HG02798 (cell line): Measurements from ENCODE around the gene LIFR.

Experiments
- ATAC-seq: cut with Tn5 transposase; IDR thresholded peaks from one replicate; pipeline ENCODE4 v1.9.1; 2021; ENCODE audit warnings: mild to moderate bottlenecking; ENCODE audit not compliant: unreplicated experiment, poor library complexity

Gene LIFR

DNA sequence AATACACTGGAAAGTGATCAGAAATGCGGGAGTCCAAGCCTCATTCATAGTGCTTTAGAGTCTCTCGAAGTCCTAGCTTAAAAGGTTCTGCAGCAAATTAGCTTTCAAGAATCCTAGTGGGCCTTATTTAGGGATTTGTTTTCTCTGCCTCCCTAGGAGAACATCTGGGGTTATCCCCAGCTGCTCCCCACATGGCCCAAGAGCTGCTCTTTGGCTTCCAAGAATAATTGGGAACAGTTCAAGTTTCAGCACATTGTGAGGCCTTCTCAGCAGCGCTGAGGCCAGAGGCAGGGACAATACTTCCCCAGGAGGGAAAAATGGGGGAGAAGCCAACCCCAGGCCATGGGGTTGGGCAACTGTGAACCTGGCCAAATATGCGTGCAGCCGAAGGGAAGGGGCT is 108.7 kb downstream of the LIFR start:
- ATAC-seq: no peak

DNA sequence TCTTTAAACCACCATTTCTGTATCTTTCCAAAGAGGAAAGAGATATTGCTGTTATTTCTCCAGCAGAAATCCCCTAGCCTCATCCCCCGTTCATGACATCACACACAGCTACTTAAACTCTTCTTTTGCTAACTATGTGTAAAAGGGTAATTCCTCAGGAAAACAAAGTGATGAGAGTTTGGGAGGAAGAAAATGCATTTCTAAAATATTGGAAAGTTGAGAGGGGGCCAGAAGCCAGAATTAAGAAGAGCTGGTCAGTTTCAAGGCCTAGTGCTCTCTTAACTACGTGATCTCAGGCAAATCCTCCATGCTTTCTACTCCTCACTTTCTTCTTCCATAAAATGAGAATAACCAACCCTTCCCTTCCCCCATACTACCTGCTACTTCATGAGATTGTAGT is 109.4 kb downstream of the LIFR start:
- no peak for ATAC-seq

DNA sequence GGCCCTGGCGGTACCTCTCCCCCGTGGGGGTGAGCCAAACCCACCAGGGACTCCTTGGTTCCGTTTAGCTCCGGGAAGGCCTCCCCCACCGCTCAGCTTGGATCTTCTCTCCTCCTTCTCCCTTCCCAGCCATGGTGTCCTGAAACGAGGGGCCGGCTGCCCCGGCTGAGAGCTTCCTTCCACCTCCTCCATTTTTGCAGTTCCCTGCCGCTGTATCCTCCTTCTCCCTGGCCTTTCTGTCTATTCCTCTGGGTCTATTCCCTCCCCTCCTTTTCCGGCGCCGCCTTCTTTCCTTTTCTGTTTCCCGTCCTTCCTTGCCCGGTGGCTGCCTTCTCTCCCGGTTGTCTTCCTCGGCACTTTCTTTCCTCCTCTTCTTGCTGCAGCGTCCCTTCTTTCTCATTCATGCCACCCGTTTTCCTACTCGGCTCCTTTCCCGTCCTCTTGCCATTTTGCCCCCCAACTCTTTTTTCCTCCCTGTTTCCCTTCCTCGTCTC is 110.4 kb downstream of the LIFR start:
- ATAC-seq: no peak

DNA sequence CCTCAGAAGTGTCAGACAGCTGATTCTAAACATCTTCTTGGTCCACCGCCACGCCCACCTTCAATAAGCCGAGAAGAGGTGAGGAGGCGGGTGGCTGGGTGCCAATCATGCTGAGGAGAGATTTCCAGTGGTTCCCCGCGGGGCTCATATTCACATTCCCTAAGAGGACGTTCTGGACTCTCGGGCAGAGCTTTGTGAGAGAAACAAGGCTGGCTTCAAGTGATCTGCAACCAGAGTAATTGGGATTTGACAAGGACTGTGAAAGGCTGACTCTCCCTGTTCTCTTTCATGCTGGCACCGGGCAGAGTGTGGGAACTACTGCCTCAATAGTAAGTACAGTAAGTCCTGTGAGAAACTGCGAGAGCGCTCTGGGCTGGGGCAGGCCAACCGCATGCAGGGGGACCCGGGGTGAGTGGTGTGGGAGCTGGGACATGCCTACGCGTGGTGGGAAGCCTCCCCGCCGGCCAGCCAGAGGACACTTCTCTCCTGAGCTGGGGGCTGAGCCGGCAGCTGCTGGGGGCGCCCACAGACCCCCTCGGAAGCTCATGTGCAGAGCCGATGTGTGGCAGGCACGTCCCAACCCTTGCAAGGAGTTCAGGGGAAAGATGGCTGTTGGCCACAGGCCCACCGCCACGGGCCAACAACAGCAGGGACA is 110.9 kb downstream of the LIFR start:
- no peak for ATAC-seq

DNA sequence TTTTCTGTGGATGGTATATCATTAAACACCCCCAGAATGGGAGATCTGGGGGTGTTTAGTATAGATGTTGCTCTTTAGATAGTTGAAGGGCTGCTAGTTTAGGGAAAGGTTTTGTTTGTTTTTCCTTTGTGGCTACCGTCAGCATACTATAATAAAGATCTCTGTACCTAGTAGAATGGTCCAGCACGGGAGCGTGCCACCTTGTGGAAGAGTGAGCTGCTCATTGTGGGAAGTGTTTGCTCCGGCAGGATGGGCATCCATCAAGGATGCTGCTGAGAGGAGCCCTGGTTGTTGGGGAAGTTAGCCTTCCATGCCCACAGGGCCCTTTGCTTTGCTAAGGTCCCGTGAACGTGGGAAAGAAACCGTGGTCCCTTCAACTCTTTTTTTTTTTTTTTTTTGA is 113.1 kb downstream of the LIFR start:
- ATAC-seq: no peak

DNA sequence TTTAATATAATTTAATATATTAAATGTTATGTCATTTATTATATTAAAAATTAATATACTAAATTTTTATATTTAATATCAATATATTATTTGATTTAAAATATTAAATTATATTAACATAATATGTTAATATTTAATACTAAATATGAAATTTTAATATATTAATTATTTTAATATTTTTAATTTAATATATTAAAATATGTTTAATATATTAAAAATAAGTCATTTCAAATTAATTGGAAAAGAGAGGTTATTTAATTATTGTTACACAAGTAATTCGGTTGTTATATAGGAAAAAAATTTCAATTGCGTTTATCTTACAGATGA is 114.2 kb downstream of the LIFR start:
- no peak for ATAC-seq

DNA sequence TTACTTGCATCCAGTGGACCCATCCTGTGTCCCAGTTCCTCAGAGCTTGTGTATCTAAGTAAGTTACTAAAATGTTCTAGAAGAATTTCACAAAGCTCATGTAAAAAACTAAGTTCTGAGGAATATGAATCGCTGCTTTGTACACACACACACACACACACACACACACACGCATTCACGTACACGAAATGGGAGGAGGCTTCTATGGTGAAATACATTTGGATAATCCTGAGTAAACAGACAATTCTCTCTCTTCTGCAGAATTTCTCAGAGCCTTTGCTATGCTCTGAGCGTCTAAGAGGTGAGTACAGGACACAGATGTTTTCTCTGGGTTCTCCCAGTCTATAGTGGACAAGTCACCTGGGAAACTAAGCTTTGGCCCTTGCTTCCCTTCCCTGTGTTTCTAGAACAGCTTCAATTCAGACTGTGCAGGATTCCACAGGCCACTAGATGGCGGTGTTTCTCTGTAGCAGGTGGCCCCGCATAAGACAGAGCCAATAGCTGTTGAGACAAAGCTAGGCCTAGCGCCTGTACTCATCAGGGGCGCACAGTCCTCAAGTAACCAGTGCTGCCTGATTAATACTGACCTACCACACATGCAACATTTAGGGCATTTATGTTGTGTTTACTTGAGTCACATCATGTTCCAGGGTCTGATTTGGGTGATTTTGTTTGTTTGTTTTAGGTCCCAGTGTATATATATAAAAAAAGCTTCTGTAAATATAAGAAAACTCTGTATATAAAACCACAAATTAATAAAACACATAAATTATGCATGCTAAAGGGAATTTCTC is 114.8 kb downstream of the LIFR start:
- peak; percentile 99 for ATAC-seq

DNA sequence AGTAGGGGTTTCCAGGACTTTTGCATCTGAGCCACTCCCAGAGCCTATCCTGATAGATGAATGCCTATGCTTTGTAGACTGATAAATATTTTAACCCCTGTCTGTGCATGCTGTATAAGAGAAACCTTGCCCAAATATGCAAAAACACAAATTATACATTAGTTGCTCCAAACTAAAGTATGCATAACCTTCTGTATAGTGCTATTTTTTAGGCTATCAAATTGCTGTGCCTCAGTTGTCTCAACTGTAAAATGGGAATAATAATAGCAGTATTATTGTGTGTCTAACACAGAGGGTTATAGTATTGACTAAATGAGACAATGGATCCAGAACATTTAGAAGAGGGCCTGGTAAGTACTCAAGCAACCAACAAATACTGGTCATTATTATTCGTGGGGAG is 117.7 kb downstream of the LIFR start:
- ATAC-seq: no peak

DNA sequence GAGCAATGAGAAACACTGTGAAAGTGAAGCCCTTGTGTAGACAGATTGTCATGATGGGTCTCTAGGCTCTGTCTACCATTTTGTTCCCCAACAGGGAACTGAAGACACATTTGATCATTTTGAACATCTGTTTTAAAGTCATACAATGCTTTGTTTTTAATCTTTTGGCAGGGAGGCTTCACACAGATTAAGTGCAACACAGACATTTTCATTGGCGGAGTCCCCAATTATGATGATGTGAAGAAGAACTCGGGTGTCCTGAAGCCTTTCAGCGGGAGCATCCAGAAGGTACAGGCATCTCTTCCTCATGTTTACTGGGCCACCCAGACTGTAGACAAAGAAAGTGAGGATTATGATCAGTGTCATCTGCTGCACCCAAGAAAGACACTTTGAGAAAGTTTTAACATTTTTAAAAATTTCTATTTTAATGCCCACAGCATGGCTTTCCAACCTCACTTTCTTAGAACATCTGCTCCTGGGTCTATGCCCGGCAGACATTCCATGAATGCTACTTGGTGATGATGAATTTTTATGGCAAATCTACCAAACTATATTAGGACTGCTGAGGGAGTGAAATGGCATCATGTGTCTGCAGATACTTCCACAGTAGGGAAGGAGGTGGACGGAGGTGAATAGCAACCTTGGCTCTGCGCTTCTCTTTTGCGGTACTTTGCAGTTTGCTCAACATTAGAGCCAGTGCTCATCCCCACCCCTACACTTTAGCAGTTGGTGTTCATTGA is 121.3 kb downstream of the LIFR start:
- no peak for ATAC-seq

DNA sequence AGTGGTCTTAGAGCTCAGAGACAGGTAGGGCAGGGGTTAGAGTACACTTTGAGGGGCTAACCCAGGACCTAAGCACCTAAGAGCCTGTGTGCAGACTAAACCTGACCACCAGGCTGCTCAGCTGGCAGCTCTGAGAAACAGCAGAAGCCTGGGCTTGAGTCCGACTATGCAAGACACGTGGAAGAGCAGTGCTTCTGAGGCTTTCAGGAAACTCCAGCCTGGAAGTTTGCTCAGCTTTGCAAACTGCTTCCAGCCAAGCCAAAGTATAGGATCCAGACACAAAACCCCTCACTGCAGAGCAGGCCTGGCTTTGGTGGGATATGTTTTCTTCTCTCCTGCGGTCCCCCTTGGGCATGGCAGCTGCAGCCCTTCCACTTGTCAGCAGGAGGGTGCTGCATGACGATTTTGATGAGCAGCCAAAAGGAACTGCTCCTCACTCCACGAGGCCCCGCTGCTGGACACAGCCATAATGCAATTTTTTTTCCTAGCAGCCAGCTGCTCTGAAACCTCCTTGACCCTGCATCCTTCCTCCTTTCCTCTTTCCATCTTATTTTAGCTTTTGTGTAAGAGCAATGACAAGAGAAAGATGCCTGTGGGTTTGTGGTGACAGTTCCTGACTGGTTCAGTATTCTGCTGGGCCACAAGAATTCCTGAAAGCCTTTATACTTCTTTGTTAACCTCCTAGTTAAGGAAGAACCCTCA is 123.1 kb downstream of the LIFR start:
- ATAC-seq: no peak

DNA sequence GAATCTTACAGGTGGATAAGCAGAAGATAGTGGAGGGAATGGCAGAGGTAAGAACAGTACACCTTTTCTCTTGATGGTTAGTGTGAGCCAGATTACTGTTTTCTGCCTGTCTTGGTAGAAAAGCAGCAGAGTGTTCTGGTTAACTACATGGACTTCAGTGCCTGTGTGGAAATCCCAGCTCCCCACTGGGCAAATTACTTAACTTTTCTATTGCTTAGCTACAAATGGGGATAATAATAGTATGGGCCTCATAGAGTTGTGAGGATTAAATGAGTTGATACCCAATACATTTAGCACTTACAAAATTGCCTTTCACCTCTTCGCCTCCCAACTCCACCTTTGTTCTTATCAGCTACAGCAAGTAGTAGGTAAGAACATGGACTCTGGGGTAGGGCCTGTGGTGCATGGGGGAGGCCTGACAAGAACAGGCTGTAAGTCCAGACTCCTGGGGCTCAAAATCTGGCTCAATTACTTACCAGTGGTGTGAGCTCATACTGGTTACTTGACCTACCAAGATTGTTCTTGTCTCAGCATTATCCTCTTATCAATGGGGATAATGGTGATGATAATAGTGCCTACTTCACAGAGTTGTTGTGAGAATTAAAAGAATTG is 125.1 kb downstream of the LIFR start:
- ATAC-seq: no peak

DNA sequence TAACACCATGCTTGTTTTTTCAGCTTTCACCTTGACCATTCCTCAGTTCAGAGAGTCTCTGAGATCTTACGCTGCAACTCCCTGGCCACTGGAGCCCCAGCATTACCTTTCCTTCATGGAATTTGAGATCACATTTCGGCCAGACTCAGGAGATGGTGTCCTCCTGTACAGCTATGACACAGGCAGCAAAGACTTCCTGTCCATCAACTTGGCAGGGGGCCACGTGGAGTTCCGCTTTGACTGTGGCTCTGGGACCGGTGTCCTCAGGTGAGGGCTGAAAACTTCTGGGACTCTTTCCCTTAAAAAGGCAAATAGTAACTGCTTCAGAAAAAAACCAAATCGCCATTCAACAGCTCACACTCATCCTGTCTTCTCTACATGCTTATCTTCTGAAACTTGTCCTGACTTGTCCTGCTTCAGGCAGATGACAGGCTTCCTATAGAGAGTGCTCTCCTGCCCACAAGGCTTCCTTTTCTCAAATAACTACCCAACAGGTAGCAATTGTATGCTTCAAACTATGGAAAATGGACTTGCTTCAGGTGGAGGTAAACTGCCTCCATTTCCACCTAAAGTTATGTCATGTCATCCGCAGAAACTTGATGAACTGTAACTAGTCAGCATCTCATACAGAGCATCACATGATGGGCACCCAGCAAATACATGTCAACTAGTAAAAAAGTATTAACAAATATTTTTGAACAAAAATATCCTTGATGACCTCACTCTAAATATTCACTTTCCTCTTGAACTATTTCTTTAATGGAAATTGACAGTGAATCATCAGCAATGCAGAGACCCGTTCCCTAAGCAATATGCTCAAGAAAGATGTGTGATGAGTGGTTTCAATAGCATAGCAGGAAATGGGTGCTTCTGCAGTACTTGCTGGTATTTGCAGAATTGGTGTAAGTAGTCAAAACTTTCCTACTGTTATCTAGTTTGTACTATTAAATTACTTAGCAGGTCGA is 129.2 kb downstream of the LIFR start:
- ATAC-seq: no peak

DNA sequence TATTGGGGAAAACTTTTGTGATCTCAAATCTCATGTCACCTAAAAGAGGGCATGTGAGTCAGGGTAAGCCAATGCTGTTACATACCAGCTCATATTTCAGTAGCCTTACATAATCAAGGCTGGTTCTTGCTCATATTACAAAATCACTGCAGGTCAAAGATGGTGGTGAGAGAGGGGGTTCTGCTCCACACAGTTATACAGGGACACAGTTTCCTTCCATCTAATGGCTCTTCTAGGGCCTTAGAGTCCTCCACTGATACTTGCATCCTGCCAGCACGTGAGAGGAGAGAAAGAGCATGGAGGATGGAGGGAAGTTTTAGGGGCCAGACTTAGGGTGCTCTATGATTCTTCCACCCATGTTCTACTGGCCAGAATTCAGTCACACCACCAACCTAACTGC is 130.0 kb downstream of the LIFR start:
- no peak for ATAC-seq
